Esophagus muscularis mucosa (tissue), 3 donors: ENCODE measurements around the gene PDXK.

ENCODE experiments used
- CTCF ChIP-seq, 3 experiments: fragments of 200-600 bp in 2 of 3; fragments of 450-650 bp in 1 of 3; sonication (generic) in 2 of 3; IDR thresholded peaks; one replicate each; pipeline ENCODE4 v1.5.1; 2017 to 2019; ENCODE audit warnings: antibody characterized with exemption in 3 of 3, mild to moderate bottlenecking in 2 of 3, moderate library complexity in 1 of 3
- EP300 ChIP-seq: sonication (generic); formaldehyde crosslinking; IDR thresholded peaks from one replicate; pipeline ENCODE4 v1.6.1; 2017; ENCODE audit warnings: antibody characterized with exemption

GRCh38 chr21:43720539-43721166 is 1.7 kb downstream of the PDXK start:
- TF ChIP-seq CTCF (IDR thresholded peaks at IDR 0.05), result no peak
- no peak for TF ChIP-seq EP300
